GM18507 (cell line): ENCODE measurements around the gene MLX.

Source experiments
- DNase-seq: peaks from one replicate; pipeline ENCODE4 v3.0.0; 2011; ENCODE audit warnings: low read depth; ENCODE audit not compliant: insufficient read length; ENCODE audit errors: extremely low spot score
- FAIRE-seq: peaks from 2 replicates; lab custom pipeline; 2011; peaks lifted over from hg19 to GRCh38; lab: Jason Lieb, UNC

The MLX gene

GRCh38 chr17:42571435-42572225 lies 4.7 kb downstream of the MLX start:
- FAIRE-seq (no peak), DNase-seq (no peak)

DNA sequence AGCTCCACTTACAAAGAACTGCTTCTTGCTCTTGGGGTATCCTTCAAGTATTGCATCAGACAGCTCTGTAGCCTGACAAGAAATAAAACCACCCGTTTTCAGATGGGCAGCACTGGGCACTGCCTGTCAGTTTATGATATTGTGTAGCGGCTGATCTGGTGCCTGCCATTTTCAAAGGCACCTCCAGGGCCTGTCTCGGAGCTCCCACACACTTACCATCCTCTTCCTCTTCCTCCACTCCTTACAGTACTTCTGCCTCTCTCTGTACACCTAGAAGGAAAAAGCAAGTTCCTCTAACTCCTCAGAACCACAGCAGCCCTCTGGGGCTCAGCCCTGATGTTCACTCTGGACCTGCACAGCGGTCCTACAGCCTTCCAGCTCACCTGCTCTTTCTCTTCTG lies 6.2 kb downstream of the MLX start:
- no peak for DNase-seq

GRCh38 chr17:42574463-42574862 lies 7.6 kb downstream of the MLX start:
- FAIRE-seq = no peak

More for the DNA sequence above, 6.2 kb downstream of the MLX start:
- no peak for FAIRE-seq

GRCh38 chr17:42577140-42577531 lies 10.2 kb downstream of the MLX start:
- DNase-seq (no peak), FAIRE-seq (no peak)

More at GRCh38 chr17:42574463-42574862, 7.6 kb downstream of the MLX start:
- DNase-seq = no peak

DNA sequence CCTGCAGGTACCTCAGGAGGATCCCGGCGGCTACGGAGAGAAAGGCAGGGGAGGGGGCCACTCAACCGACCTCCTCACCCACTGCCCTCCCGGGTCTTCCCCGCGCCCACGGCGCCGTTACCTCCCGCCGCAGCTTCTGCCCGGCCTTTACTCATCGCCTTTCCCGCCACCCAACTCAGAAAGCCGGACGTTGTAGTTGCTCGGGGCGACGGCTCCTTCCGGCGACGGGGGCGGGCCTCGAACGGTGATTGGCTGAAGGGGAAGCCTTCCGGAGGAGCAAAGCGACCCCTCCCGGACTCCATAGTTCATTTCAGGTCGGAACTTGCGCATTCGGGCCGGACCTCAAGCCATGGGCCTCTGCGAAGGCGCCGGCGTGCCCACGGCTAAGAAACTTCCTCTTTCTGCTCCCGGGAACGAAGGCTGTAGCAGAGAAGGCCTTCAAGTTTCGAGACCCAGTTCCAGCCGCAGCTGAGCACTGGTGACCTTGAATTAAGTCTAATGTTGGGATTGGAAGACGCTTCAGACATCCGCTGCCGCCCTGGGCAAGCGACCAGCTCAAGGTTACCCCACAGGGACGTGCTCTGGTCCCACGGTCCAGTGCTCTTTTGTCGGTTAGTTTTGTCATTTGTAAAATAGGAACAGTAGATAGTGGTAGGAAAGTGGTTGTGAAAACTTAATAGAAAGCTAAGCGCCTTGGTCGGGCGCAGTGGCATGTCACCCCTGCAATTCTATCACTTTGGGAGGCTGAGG lies 10.8 kb downstream of the MLX start, which contains the start of gene PSMC3IP:
PSMC3IP (minus strand) TSS at position 198 of the 750 bp plus-strand sequence; CDS start at position 155, 43 bp downstream.
- FAIRE-seq = peak; percentile 95
- peak; percentile 94 for DNase-seq

DNA sequence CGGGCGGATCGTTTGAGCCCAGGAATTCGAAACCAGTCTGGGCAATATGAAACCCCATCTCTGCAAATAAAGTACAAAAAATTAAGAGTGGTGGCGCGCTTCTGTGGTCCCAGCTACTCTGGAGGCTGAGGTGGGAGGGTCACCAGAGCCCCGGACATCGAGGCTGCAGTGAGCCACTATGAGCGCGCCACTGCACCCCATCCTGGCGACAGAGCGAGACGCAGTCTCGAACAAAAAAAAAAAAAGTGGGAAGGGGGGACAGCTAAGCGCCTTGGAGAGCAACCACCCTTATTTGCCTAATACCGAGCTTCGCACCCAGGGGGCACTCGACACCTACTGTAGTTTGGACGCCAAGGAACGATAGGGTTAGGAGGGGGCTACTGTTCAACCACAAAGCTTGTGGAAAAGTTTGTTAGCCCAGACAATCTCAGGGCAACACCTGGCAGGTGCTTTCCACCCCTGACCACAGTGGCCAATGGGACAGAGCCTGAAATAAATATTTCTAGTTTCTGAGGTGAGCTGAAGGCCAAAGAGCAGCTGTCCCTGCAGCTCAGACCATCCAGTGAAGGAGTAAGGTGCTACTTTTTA lies 11.5 kb downstream of the MLX start:
- DNase-seq (peak; percentile 75), FAIRE-seq (peak; percentile 95)

DNA sequence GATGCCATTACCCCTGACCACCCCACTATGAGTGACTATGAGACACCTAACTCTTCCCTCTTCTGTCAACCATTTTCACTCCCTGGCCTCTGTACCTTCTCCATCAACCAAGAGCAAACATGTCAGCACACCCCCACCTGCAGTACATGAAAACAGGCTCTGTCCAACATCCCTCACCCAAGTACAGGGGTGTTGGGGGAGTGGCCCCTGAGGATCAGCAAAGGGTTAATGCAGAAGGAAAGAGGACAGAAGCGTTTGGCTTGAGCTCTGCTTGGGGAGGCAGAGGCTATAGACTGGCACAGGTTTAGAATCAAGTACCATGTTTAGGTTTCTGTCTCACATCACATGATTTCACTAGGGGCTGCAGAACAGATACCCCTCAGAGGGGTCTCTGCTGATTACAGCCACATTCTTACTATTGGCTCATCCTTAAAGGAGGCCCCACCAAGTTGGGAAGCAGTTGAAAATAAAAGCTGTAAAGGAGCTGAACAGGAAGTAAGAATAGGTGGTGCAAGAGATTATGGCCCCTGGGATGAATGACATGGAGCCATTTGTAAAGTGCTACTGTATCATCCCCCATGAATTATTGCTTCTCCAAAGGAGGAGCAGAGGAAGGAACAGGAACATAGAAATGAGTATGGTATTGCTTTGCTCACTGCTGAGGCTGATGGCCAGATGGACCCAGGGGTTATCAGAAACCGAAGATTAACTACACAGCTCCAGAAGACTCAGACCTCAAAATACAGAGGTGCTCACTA lies 13.1 kb downstream of the MLX start:
- FAIRE-seq = no peak

DNA sequence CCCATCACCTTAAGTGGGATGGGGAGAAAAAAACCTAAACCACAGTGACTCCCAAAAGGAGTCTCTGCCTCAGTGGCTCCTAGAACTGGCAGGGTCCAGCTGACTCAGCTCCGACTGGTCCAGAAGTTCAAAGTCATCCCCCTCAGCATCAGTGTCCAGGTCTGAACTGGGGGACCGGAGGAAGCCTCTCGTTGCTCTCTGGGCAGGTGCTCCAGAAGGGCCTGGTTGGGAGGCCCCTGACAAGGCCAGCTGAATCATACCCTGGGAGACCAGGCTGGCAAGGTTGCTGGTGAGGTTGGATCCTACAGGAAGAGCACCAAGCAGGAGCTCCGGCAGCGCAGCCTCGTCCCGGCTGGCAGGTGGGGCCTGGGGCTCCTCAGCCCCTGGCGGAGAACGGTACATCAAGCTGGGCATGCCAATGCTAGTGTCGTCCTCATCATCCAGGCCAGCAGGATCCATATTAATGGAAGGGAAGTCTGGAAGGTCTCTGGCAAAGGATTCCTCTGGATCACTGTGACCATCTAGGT lies 14.9 kb downstream of the MLX start:
- no peak for DNase-seq
- no peak for FAIRE-seq

More for the DNA sequence above, 13.1 kb downstream of the MLX start:
- no peak for DNase-seq

DNA sequence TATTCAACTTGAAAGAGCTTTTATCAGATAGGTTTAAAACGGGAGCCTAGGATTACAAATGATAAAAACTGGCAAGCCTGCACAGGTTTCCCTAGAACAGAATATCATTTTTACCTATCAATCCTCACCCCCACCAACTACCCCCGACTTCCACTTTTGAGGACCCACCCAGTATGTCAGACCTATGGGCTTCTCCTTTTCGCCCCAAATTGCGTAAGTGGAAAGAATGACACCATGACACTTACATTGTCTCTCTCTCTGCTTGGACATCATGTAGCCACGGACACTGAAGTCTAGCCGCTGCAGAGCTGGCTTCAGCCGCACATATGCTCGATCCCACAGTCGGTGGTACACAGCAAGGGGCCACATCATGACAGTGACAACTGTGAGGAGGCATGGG lies 18.0 kb downstream of the MLX start:
- FAIRE-seq = no peak

GRCh38 chr17:42585353-42585752 lies 18.5 kb downstream of the MLX start:
- DNase-seq (no peak), FAIRE-seq (peak; percentile 9)

More for the DNA sequence above, 18.0 kb downstream of the MLX start:
- DNase-seq = no peak

DNA sequence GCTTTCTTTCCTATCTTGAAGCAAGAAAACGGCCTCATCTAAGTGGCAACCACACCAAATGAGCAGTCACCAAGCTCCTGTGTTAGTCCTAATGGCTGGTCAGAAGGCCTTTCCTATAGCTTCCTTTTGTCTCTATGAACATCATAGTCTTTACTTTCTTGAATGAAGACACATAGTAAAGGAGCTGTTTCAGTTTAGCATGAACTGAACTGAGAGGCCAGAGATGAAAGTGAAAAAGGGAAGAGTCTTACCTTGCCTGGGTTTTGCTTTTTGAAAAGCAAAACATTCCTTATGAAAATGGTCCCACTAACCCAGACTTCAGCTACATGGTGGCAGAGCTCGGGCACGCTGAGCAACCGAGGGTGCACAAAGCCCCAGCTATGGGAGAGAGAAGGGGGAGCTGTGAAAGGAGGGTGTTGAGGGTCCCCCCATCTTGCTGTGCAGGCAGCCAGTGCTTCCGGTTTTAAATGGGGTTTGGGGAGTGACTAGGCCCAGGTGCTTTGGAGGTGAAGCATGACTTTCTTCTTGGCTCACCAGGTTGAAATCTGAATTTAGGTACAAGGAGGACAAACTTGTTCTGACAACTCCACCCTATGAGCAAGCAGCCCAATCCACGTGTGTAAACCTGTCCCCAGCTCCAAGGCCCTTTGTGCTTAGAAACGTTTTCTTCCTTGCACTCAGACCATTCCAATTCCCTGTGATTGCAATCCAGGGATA lies 19.8 kb downstream of the MLX start:
- FAIRE-seq (peak; percentile 89), DNase-seq (no peak)

DNA sequence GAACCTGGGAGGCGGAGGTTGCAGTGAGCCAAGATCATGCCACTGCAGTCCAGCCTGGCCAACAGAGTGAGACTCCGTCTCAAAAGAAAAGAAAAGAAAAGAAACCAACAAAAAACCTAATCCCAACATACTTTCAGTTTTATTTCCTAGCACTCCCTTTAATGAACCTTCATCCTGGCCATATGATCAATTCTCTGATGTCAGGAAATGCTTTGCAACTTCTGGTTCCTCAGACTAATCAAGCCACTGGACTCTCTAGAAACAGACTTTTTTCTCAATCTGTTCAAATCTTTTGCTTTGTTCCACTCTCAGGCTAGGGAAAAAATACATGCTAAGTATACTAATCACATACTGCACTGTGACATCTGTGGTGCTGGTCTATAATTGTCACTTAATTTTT lies 24.0 kb downstream of the MLX start:
- FAIRE-seq (no peak), DNase-seq (no peak)

- DNase-seq = no peak
- no peak for FAIRE-seq
Observed at GRCh38 chr17:42591411-42591810, 24.5 kb downstream of the MLX start.

GRCh38 chr17:42596386-42596785 lies 29.5 kb downstream of the MLX start:
- FAIRE-seq = no peak
- DNase-seq = no peak

GRCh38 chr17:42598905-42599304 lies 32.0 kb downstream of the MLX start:
- no peak for DNase-seq
- FAIRE-seq = no peak

GRCh38 chr17:42603318-42603717 lies 36.4 kb downstream of the MLX start:
- peak; percentile 83 for FAIRE-seq

GRCh38 chr17:42607769-42608168 lies 40.9 kb downstream of the MLX start:
- DNase-seq (no peak), FAIRE-seq (no peak)

More at GRCh38 chr17:42603318-42603717, 36.4 kb downstream of the MLX start:
- DNase-seq = no peak

GRCh38 chr17:42608305-42609181 lies 41.6 kb downstream of the MLX start:
- FAIRE-seq (no peak), DNase-seq (no peak)
